ENCODE results near the gene ZSWIM8.

ZSWIM8 gene

GRCh38 chr10:73806176-73806950 is 21.0 kb downstream of the ZSWIM8 start:
- no peak for TF ChIP-seq JUND (IDR thresholded peaks at IDR 0.05; ENCODE audit: low read depth)
- no peak for DNase-seq (ENCODE audit: low read depth in 1 of 2, low spot score in 1 of 2)
- in situ Hi-C loops (cut with HindIII; ENCODE audit: low pct_unique_long_range_greater_than_20kb, low sequenced_read_pairs) = no loop called here

- DNase-seq (ENCODE audit: low read depth in 1 of 2, low spot score in 1 of 2) = no peak
- in situ Hi-C loops (cut with HindIII; ENCODE audit: low pct_unique_long_range_greater_than_20kb, low sequenced_read_pairs) = no loop called here
- no peak for TF ChIP-seq JUND (IDR thresholded peaks at IDR 0.05; ENCODE audit: low read depth)
Observed at GRCh38 chr10:73807471-73807870, 22.1 kb downstream of the ZSWIM8 start.

DNA sequence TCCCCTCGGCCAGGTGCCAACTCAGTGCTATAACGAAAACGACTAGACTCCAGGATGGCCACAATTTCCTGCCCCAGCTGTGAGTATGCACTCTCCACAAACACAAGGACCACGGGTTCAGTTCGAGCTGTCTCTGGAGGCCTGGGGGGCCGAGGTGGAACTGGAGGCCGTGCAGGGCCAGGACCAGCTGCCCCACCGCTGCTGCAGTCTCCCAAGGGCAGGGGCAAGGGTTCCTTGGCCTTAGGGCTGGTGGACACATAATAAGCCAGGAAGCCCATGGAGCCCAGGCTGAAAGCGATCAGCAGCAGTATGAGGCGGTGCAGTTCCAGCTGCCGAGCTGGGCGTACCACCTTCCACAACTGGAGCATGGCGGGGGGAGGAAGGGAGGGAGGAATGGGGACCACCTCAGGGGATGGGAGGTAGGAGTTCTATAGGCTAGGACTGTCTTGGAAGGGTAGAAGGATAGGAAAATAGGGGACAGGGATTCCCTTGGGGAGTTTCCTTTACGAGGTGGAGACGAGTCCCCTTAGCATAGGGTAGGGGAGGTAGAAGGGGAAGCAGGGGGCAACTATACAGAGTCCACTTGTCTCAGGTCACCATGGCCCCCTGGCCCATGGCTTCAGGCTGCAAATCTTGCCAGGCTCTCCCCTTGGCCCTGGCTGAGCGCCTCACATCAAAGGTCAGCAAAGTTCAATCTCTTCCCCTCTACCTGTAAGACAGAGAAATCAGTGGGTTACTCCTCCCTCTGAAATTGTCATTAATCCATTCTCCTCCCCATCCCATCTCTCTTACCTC is 22.8 kb downstream of the ZSWIM8 start:
- in situ Hi-C loops (cut with HindIII; ENCODE audit: low pct_unique_long_range_greater_than_20kb, low sequenced_read_pairs) = no loop called here
- no peak for TF ChIP-seq JUND (IDR thresholded peaks at IDR 0.05; ENCODE audit: low read depth)
- DNase-seq (ENCODE audit: low read depth in 1 of 2, low spot score in 1 of 2) = no peak

GRCh38 chr10:73809061-73809818 is 23.8 kb downstream of the ZSWIM8 start:
- no peak for DNase-seq (ENCODE audit: low read depth in 1 of 2, low spot score in 1 of 2)
- no peak for TF ChIP-seq JUND (IDR thresholded peaks at IDR 0.05; ENCODE audit: low read depth)
- in situ Hi-C loops (cut with HindIII; ENCODE audit: low pct_unique_long_range_greater_than_20kb, low sequenced_read_pairs) = no loop called here

GRCh38 chr10:73810358-73810734 is 24.9 kb downstream of the ZSWIM8 start:
- DNase-seq (ENCODE audit: low read depth in 1 of 2, low spot score in 1 of 2) = no peak
- TF ChIP-seq JUND (IDR thresholded peaks at IDR 0.05; ENCODE audit: low read depth) = no peak
- in situ Hi-C loops (cut with HindIII; ENCODE audit: low pct_unique_long_range_greater_than_20kb, low sequenced_read_pairs) = no loop called here

DNA sequence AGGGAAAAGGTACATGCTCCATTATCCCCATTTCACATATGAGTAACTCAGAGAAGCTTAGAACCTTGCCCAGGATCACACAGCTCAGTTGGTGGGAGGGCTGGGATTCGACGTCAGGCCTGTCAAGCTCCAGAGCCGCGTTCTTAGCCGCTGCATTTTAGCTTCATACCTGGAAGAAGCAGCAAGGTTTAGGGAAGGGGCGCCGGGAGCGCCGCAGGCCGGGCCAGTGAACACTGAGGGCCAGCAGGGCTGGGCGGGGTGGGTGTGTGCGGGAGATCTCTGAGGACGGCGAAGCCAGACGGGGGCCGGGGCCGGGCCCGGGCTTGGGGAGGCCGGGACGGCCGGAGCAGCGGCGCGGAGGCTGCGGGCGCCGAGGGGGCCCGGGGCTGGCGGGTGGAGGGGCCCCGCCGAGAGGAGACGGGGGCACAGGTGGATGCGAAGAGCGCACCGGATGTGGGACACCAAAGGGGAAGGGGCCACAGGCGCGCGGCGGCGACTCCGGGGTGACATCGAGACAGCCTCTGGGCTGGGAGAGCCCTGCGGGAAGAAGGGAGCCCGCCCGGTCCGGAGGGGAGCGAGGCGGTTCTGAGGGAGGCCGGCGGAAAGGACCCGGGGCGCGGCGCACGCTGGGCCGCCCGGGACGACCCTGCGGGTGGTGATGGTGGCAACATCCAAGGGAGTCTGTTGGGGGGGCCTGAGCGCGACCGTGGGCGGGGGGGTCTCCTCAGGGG is 25.5 kb downstream of the ZSWIM8 start:
- in situ Hi-C loops (cut with HindIII; ENCODE audit: low pct_unique_long_range_greater_than_20kb, low sequenced_read_pairs) = no loop called here
- DNase-seq (ENCODE audit: low read depth in 1 of 2, low spot score in 1 of 2) = peak; percentile 30 to 46
- no peak for TF ChIP-seq JUND (IDR thresholded peaks at IDR 0.05; ENCODE audit: low read depth)

GRCh38 chr10:73812657-73813056 is 27.3 kb downstream of the ZSWIM8 start:
- in situ Hi-C loops (cut with HindIII; ENCODE audit: low pct_unique_long_range_greater_than_20kb, low sequenced_read_pairs) = no loop called here
- no peak for DNase-seq (ENCODE audit: low read depth in 1 of 2, low spot score in 1 of 2)
- TF ChIP-seq JUND (IDR thresholded peaks at IDR 0.05; ENCODE audit: low read depth) = no peak

- TF ChIP-seq JUND (IDR thresholded peaks at IDR 0.05; ENCODE audit: low read depth) = no peak
- in situ Hi-C loops (cut with HindIII; ENCODE audit: low pct_unique_long_range_greater_than_20kb, low sequenced_read_pairs) = no loop called here
- DNase-seq (ENCODE audit: low read depth in 1 of 2, low spot score in 1 of 2) = no peak
Observed at GRCh38 chr10:73813333-73813732, 27.9 kb downstream of the ZSWIM8 start.

DNA sequence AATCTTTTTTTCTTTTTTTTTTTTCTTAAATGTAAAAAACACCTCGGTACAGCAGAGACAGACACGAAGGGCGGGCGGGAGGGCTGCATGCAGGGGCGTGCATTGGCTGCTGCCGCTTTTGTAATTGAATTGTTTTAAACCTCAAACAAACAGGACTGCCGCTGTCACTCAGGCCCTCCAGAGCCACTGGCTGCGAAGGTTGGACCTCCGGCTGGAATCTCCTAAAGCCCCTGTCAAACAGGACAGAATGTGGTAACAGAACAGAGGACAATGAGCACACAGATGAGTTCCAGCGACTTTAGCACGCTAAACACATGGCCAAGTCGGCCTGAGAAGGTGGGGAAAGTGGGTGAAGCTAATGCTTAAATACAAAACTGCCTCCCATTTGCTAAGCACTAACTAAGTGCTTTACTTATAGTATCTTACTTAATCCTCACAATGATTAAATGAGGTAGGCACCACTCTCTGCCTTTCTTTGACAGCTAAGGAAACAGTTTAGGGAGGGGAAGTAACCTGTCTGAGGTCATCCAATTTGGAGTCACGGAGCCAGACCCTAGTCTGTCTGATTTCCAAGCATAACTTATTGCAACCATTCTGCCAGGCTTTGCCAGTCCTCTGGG is 29.0 kb downstream of the ZSWIM8 start:
- in situ Hi-C loops (cut with HindIII; ENCODE audit: low pct_unique_long_range_greater_than_20kb, low sequenced_read_pairs) = no loop called here
- no peak for TF ChIP-seq JUND (IDR thresholded peaks at IDR 0.05; ENCODE audit: low read depth)
- DNase-seq (ENCODE audit: low read depth in 1 of 2, low spot score in 1 of 2) = no peak

GRCh38 chr10:73814896-73815718 is 29.7 kb downstream of the ZSWIM8 start:
- in situ Hi-C loops (cut with HindIII; ENCODE audit: low pct_unique_long_range_greater_than_20kb, low sequenced_read_pairs) = no loop called here
- no peak for TF ChIP-seq JUND (IDR thresholded peaks at IDR 0.05; ENCODE audit: low read depth)
- DNase-seq (ENCODE audit: low read depth in 1 of 2, low spot score in 1 of 2) = peak; percentile 51 to 55

DNA sequence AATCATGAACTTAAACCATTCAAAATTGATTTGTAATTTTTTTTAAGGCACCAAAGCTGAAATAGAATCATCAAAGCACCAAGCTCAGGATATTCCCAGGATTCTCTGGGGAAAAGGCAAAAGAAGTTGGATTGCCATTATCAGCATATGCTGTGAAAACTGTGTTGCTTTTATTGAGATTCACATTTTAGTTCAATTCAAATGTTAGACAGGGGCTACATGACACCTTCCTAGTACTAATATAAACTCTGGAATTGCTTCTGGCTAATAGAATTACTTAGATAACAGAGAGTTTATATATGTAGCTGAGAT is 30.3 kb downstream of the ZSWIM8 start:
- TF ChIP-seq JUND (IDR thresholded peaks at IDR 0.05; ENCODE audit: low read depth) = no peak
- in situ Hi-C loops (cut with HindIII; ENCODE audit: low pct_unique_long_range_greater_than_20kb, low sequenced_read_pairs) = no loop called here
- no peak for DNase-seq (ENCODE audit: low read depth in 1 of 2, low spot score in 1 of 2)

Measured in T47D (cell line).